Skin of body (tissue), 2 donors: ENCODE measurements around the gene FGGY. TPM values are rescaled to one million over a fixed set of nuclear protein-coding genes. Genes with fewer than 3 reads are reported as not detected.
A peak's percentile ranks its signal among the peaks of the same experiment; 100 is the strongest.
"Not testable (repeated sequence)": the region's sequence is repeated elsewhere in the genome, so short reads cannot be mapped to it uniquely, and the experiment has no call there.

ENCODE experiments used
- DNase-seq: peaks from one replicate; lab custom pipeline; 2025; lab: John Stamatoyannopoulos, UW
- total RNA-seq: library from RNA; depleted of rRNA; stranded (reverse); fragments of >200 nt; gene quantifications from one replicate; pipeline ENCODE4 v1.2.3, GENCODE V29; 2014

The FGGY gene
- total RNA-seq, 1 donor from 2014 or later = 24.9 TPM

DNA sequence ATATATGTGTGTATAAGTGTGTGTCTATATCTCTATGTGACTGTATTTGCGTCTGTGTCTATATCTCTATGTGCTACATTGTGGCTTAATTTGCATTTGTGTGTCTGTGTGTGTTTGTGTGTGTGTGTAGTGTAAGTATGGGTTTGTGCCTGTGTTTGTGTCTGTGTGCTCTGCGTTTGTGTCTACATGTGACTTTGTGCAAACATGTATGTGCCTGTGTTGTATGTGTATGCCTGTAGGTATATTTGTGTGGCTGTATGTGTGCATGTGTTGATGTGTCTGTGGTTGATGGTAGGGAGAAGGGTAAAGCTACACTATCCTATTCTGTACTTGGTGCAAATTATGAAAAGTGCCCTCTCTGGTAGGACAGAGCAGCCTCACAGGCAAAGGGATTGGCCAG, 7.3 kb upstream of the FGGY start:
- DNase-seq = no peak

DNA sequence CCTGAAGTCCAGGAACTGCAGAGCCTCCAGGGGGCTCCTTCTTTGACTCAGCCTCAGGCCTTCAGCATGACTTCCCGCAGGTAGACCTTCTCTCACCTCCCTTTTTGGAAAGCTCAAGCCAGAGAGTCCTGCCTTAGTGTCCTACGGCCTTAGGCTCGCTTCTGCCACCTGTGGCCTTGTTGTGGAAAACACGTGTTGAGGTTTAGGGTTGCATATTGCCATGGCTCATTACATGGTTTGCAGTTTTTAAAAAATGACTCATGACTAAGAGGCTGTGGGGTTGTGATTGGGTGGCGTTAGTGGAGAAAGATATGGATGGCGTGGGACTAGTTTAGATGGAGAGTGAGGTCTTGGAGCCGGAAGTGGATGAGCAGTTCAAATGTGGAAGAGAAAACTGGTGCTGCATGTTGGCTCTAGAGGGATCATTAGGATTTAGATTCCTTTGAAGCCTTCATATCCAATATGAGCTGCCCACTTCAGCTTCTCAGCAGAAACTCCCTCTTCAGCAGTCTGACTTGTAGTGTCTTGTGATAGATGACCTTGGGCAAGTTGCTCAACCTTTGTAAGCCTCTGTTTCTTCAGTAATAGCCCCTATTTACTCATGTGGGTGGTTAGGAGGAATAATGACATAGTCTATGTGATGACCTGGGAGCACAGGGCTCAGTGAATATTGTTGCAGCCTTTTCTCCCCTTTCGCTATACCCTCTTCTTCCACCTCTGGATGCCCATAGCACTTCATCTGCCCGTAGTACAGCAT, 6.5 kb upstream of the FGGY start:
- DNase-seq = no peak

DNA sequence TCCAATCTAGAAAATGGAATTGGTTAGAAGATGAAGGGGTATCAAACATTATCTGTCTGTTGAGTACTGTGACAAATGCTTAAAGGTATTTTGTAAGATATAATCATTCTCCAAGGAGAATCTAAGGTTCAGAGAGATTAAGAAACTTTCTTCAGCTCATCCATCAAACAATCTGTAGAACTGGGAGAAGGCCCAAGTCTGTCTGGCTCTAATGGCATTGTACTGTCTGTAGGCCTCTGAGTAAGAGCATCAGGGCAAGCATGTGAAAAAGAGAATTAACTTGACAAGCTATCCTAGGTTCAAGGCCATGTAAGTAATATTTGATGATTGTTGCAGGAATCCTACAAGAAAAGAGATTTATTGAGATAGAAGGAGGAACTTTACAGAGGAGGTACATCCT, 5.3 kb upstream of the FGGY start:
- no peak for DNase-seq

DNA sequence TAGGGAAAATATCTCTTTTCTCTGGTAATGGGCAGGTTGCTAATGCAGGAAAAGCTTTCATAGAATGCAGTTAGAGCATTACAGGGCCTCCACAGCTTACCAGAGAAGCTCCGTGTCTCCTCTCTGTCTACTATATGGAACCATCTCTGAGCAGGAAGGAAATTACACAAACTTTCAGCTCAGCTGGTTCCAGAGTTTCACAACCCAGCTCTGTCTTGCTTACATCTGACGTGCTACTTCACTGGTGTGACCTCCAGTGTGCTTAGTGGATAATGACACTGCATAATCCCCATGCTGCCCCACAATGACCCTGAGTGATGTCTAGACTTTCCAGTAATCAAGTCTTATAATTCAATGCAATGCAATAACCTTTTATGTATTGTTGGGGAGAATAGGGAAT, 4.3 kb upstream of the FGGY start:
- peak; percentile 27 for DNase-seq

DNA sequence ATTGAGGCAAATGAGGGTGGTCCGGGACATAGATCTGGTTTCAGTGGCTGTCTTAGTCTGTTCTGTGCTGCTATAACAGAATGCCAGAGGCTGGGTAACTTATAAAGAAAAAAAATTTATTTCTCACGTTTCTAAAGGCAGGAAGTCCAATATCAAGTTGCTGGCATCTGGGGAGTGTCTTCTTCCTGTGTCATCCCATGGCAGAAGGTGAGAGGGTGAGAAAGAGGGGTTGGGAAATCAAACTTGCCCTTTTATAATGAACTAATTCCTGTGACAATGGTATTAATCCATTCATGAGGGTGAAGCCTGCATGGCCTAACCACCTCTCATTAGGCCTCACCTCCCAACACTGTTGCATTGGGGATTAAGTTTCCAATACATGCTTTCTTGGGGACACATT, 3.7 kb upstream of the FGGY start:
- DNase-seq = no peak

DNA sequence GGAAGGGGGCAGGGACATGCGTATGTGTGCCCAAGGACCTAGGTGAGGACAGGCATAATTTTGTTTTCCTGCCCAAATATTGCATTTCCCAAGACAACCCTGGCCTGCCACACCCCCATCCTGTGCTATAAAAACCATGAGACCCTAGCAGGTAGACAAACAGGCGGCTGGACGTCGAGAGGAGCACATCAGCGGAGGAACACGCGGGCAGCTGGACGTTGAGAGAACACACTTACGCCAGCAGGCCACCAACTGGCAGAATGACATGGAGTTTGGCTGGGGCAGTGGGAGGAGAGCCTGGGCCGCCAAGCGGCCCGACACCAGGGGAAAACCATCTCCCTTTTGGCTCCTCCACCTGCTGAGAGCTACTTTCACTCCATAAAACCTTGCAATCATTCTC, 3.0 kb upstream of the FGGY start:
- DNase-seq = no peak

DNA sequence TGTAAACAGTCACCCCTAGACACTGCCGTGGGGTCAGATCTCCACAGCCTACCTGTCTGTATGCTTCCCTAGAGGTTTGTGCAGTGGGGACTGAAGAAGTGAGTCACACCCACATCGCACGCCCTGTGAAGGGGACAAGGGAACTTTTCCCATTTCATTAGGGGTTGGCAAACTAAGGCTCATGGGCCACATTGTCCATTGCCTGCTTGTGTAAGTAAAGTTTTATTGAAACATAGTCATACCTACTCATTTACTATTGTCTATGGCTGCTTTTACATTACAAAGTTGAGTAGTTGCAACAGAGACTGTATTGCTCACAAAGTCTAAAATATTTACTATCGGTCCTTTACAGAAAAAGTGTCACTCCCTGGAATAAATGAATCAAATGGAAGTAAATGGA, 2.5 kb upstream of the FGGY start:
- DNase-seq = no peak

DNA sequence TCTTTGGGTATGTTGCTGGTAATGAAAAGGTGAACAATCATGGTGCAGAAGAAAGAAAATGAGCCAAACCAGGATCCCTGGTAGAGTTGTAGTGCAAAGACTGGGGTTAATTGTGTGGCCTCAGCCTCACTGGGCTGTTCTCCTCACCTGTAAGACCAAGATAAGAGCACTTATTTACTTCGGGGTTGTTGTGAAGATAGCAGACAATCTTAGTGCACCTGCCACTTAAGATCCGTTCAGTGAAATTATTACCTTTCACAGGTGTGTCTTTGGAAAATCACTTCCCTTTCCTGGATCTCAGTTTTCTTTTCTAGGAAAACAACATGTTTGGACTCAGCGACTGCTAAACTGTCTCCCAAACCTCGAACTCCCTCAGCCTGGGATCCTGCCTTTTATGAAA, 1.3 kb upstream of the FGGY start:
- no peak for DNase-seq

DNA sequence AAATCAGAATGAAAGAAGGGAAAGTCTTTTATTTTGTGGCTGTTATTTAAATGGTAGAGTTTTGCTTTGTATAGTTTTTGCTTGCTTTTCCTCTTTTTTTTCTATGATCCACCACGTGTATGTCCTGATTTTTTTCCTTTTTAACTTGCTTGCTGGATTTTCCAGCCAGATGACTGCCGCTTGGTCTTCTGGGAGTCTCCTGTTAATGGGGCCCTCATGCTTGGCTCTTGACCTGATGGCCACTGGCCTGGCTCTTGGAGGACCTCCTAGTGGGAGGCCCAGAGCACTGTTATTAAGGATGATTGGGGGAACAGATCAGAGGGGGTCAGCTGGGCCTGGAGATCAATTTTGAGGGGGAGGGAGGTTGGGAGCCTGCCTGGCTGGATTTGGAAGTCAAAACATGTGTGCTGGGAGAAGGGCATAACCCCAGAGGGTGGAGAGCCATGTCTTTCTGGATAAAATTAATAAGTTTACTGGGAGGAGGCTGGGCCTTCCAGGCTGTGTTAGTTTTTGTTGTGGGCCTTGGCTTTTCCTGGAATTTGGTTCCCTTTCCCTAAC, 1.2 kb downstream of the FGGY start:
- DNase-seq = peak; percentile 70

DNA sequence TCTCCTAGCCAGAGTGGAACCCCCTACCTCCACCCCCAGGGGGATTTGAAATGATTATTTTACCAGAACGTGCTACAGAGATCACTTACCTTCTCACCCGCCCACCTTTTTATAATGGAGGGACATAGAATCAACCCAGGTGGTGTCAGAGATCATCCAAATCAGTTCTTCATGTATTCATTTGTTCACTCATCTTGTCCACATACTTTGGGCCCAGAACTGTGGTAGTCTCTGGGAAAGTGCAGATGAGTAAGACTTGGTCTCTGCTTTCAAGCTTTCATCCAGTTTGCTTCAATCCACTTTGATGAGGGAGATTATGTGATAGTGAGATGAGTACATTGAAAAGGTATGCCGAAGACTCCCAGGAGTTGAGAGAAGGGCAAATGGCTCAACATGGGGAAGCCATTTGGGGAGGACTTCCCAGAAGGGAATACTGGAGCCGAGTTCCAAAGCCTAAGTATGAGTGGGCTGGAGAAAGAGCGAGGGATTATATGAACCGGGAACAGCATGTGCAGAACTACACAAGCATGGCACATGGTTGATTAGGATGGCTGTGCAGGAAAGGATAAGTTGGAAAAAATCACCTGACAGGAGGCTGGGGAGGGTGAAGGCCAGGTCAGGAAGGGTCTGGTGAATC, 1.9 kb downstream of the FGGY start:
- no peak for DNase-seq

DNA sequence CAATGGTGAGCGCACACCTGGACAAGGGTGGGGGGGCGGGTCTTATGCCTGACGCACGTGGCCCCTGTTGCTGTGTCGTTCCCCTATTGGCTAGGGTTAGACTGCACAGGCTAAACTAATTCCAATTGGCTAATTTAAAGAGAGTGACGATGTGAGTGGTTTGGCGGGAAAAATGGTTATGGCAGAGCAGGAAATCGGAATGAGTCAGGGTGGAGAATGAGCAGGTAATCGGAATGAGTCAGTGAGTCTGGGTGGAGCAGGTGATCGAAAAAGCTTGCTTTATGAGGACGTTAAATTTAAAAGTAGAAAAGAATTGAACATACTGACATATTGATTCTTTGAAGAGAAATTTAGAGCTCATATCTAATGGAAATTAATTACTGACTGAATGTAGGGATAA, 2.8 kb downstream of the FGGY start:
- not testable (repeated sequence) for DNase-seq

DNA sequence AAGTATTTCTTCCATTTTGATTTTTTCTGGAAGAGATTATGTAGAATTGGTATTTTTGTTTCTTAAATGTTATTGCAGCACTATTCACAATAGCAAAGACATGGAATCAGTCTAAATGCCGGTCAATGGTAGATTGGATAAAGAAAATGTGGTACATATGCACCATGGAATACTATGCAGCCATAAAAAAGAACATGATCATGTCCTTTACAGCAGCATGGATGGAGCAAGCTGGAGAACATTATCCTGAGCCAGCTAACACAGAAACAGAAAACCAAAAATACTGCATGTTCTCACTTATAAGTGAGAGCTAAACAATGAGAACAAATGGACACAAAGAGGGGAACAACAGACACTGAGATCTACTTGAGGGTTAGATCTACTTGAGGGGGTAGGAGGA, 5.4 kb downstream of the FGGY start:
- no peak for DNase-seq

DNA sequence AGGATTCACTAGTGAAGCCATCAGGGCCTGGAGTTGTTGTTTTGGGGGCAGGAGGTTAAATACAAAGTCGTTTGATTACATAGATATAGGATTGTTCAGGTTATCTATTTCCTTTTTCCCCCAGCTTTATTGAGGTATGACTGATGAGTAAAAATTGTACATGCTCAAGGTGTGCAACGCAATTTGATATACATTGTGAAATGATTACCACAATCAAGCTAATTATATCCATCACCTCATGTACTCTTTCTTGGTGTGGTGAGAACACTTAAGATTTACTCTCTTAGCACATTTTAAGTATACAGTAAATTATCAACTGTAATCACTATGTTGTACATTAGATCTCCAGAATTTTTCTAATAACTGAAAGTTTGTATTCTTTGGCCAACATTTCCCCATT, 6.0 kb downstream of the FGGY start:
- DNase-seq = no peak

DNA sequence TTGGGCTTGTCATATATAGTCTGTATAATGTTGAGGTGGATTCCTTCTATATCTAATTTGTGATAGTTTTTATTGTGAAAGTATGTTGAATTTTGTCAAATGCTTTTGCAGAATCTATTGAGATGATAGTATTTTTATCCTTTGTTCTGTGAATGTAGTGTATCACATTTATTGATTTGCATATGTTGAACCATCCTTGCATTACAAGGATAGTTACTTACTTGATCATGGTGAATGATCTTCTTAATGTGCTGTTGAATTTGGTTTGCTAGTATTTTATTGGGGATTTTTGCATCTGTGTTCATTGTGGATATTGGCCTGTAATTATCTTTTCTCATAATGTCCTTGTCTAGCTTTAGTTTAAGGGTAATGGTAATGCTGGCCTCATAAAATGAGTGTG, 8.3 kb downstream of the FGGY start:
- DNase-seq = no peak

DNA sequence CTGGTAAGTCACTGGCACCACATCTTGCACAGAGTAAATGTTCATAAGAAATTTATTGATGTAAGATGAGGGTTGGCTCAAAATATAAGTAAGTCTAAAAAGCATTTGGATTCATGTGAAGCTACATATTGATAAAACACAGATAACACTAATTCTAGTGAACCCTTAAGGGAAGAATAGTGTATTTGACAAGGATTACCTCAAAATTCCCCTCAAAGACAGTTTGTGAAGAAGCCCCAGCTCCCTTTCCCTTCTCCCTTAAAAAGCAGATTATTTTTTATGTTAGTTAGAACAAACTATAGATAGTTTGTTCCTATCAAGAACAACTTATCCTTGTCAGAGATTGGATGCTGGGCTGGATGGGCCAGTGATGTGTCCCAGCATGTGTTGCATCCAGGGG, 10.7 kb downstream of the FGGY start:
- DNase-seq = no peak

DNA sequence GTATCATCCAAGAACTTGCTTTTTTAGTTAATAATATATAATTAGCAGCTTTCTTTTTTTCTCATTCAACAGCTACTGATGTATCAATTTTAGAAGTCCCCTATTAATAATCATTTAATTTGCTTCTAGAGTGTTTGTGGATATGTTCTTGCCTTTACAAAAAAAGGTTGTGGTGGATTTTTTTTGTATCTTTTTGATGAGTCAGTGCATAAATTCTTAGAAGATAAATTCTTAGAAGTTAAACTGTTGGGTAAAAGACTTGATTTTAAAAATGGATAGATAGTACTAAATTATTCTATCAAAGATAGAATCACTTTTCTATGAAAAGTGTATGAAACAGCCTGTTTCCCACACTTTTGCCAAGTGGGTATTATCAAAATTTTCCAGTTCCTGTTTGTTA, 11.9 kb downstream of the FGGY start:
- no peak for DNase-seq

DNA sequence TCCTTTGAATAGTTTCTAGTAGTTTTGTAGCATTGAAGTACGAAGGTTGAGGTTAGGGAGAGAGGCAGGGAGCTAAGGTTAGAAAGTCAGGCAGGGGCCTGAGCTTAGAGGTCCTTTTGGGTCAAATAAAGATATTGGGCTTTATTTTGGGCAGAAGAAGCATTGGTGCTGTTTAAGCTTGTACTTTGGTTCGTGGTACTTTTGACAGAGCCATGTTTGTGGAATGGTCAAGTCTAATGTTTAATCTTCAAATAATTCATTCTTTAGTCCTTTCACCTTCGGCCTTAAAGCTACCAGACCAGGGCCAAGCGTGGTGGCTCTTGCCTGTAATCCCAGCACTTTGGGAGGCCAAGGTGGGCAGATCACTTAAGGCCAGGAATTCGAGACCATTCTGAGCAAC, 12.5 kb downstream of the FGGY start:
- DNase-seq = no peak

DNA sequence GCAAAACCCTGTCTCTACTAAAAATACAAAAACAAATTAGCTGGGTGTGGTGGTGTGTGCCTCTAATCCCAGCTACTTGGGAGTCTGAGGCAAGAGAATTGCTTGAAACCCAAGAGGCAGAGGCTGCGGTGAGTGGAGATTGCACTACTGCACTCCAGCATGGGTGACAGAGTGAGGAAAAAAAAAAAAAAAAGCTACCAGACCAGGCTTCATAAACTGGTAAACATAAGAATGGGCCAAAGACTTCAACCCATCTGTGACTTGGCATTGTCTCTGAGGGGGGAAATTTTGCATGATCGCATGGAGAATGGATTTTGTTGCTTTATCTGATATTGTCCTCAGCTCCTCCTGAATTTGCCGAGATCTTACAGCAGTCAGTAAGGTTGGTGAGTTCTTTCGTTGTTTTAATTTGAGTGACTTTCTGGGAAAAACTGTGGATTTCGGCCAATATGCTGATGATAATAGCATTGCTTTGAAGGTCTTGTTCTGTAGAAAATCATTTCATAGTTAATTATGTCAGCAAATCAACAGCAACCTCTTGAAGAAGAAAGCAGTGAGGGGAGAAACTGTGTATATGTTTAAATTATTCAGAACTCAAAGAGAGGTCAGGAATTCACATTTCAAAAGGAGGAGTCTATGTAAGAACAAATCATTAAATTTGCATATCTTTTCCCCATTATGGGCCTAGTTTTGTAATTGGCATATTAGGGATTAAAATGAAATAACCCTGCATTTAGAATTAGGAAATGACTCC, 13.1 kb downstream of the FGGY start:
- DNase-seq = no peak

DNA sequence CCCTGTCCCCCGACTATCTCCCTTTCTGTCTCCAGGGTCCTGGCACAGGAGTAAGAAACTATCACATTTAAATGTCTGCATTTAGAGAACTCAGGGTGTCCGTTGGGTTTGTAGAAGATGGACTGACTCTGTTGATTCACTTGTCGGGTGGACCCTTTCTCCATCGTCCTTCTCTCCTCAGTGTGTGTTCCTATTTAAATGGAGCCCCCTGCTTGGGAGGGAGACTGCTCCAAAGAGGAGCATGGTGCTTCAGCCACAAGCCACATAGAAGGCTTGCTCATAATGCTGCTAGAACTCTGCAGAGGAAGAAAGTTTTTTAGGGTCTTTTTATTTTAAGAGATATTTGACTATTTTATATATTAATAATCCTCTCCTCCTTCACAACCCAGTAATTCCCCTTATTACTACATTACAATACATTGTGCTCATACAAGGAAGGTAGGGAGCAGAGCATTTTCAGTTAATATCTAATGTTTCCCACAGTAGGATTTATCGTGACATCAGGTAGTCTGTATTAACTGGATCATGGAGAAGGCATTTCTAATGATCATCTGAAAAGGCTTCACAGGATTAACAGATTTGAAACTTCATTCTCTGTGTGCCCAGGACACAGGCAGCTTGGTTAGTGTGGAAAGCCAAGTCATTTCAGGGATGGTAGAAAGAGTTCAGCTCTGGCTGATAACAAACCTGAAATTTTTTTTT, 13.8 kb downstream of the FGGY start:
- no peak for DNase-seq

DNA sequence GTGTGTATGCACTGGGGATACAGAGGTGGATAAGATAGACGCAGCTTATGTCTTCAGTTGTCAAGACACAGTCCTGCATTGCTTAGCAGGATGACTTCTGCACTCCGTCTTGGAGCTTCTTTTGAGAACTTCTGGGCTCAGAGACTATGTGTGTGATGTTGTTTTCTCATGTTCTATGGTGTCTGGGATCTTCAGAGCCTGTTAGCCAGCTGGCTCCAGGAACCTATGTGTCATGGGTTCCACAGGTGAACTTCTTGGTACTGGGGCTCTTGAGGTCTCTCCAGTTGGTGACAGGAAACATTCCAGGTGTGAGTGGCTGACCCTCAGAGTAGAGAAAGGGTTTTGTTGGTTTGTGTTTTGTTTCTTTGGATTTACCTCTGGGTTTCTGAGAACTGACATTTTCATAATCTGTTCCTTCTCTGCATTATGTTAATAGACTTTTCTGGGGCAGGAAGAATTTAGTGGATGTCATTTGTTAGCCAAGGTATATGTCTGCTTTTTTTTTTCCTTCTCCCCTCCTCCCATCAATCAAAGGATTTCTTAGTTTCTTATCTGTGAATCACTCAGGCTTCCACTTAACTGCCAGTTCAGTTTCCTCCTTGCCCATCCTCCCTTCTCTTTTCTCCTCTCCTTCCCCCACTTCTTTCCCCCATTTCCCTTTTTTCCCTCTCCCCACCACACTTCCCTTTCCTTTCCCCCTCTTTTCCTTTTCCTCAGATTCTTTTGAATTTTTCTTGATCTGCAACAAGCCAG, 18.1 kb downstream of the FGGY start:
- no peak for DNase-seq
